Neural progenitor cell (in vitro differentiated cells): ENCODE data around the gene DNAJB11.
A peak's percentile ranks its signal among the peaks of the same experiment; 100 is the strongest.

Experiments used
- EZH2 ChIP-seq: fragments of 200-600 bp; sonication (generic); IDR thresholded peaks from 2 replicates; pipeline ENCODE4 v1.6.1; 2017; ENCODE audit warnings: antibody characterized with exemption, mild to moderate bottlenecking, moderate library complexity
- EZH2phosphoT487 ChIP-seq: fragments of 200-600 bp; sonication (generic); IDR thresholded peaks from 2 replicates; pipeline ENCODE4 v1.6.1; 2017; ENCODE audit warnings: antibody characterized with exemption
- TF ChIP-seq, protein P1 (sequence below): fragments of 200-600 bp; sonication (generic); IDR thresholded peaks from 2 replicates; pipeline ENCODE4 v1.5.1; 2017; ENCODE audit warnings: antibody characterized with exemption, mild to moderate bottlenecking

DNA sequence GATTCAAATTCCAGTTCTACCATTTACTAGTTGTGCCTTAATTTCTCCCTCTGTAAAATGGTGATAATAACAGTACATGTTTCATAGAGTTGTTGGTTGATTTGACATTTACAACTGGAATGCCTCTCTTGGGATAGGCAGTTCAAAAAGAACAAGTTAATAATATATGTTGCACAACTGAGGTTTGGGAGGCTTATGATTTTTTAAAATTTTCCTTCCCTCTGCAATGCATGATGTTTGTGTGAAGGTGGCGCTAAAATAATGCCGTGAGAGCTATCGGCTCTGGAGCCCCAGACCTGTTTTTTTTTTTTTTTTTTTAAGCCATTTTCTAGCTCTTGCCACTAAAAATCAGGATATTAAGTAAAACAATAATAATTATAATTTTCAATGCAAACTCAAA, 18.6 kb downstream of the DNAJB11 start:
- TF ChIP-seq EZH2 (no peak), EZH2phosphoT487 (no peak)
- TF ChIP-seq, protein P1, sequence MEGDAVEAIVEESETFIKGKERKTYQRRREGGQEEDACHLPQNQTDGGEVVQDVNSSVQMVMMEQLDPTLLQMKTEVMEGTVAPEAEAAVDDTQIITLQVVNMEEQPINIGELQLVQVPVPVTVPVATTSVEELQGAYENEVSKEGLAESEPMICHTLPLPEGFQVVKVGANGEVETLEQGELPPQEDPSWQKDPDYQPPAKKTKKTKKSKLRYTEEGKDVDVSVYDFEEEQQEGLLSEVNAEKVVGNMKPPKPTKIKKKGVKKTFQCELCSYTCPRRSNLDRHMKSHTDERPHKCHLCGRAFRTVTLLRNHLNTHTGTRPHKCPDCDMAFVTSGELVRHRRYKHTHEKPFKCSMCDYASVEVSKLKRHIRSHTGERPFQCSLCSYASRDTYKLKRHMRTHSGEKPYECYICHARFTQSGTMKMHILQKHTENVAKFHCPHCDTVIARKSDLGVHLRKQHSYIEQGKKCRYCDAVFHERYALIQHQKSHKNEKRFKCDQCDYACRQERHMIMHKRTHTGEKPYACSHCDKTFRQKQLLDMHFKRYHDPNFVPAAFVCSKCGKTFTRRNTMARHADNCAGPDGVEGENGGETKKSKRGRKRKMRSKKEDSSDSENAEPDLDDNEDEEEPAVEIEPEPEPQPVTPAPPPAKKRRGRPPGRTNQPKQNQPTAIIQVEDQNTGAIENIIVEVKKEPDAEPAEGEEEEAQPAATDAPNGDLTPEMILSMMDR, result peak; percentile 52
